Neural progenitor cell (in vitro differentiated cells): Measurements from ENCODE around the gene ANKRD53.

Experiments
- EZH2 ChIP-seq: fragments of 200-600 bp; sonication (generic); IDR thresholded peaks from 2 replicates; pipeline ENCODE4 v1.6.1; 2017; ENCODE audit warnings: antibody characterized with exemption, mild to moderate bottlenecking, moderate library complexity
- EZH2phosphoT487 ChIP-seq: fragments of 200-600 bp; sonication (generic); IDR thresholded peaks from 2 replicates; pipeline ENCODE4 v1.6.1; 2017; ENCODE audit warnings: antibody characterized with exemption
- TF ChIP-seq, protein P1 (sequence below): fragments of 200-600 bp; sonication (generic); IDR thresholded peaks from 2 replicates; pipeline ENCODE4 v1.5.1; 2017; ENCODE audit warnings: antibody characterized with exemption, mild to moderate bottlenecking

GRCh38 chr2:71006955-71007799 is 28.7 kb downstream of the ANKRD53 start:
- TF ChIP-seq, protein P1, sequence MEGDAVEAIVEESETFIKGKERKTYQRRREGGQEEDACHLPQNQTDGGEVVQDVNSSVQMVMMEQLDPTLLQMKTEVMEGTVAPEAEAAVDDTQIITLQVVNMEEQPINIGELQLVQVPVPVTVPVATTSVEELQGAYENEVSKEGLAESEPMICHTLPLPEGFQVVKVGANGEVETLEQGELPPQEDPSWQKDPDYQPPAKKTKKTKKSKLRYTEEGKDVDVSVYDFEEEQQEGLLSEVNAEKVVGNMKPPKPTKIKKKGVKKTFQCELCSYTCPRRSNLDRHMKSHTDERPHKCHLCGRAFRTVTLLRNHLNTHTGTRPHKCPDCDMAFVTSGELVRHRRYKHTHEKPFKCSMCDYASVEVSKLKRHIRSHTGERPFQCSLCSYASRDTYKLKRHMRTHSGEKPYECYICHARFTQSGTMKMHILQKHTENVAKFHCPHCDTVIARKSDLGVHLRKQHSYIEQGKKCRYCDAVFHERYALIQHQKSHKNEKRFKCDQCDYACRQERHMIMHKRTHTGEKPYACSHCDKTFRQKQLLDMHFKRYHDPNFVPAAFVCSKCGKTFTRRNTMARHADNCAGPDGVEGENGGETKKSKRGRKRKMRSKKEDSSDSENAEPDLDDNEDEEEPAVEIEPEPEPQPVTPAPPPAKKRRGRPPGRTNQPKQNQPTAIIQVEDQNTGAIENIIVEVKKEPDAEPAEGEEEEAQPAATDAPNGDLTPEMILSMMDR: no peak
- TF ChIP-seq EZH2 (no peak), EZH2phosphoT487 (no peak)
